DOHH2 (cell line): Measurements from ENCODE around the gene GPR176.
A peak's percentile ranks its signal among the peaks of the same experiment; 100 is the strongest.

ENCODE experiments used
- H3F3A ChIP-seq: fragments of 200-600 bp; sonication (generic), shearing (Covaris generic); 2 replicates; pipeline ENCODE4 v1.6.0; 2016; ENCODE audit warnings: antibody characterized with exemption, mild to moderate bottlenecking; ENCODE audit not compliant: control insufficient read depth, insufficient read depth
- H3K27ac ChIP-seq: fragments of 200-600 bp; sonication (generic); 2 replicates; pipeline ENCODE4 v1.5.1; 2014; ENCODE audit warnings: low read depth, mild to moderate bottlenecking, low read length, moderate library complexity
- H3K27me3 ChIP-seq: fragments of 200-600 bp; sonication (generic); 2 replicates; pipeline ENCODE4 v1.6.1; 2014; ENCODE audit warnings: mild to moderate bottlenecking, low read length, mixed read lengths; ENCODE audit not compliant: control insufficient read depth
- H3K36me3 ChIP-seq: fragments of 200-600 bp; sonication (generic); 2 replicates; pipeline ENCODE4 v1.6.1; 2014; ENCODE audit warnings: mild to moderate bottlenecking, low read length, moderate library complexity, mixed read lengths; ENCODE audit not compliant: control insufficient read depth
- H3K4me1 ChIP-seq: fragments of 200-600 bp; sonication (generic); 2 replicates; pipeline ENCODE4 v1.6.1; 2014; ENCODE audit warnings: mild to moderate bottlenecking, low read length, mixed read lengths; ENCODE audit not compliant: control insufficient read depth
- H3K4me2 ChIP-seq: fragments of 200-600 bp; sonication (generic); 2 replicates; pipeline ENCODE4 v1.6.0; 2014; ENCODE audit warnings: mild to moderate bottlenecking, low read length, moderate library complexity
- H3K4me3 ChIP-seq: fragments of 200-600 bp; sonication (generic); 2 replicates; pipeline ENCODE4 v1.5.1; 2014; ENCODE audit warnings: mild to moderate bottlenecking, low read length, mixed read lengths
- H3K79me2 ChIP-seq: fragments of 200-600 bp; sonication (generic); 2 replicates; pipeline ENCODE4 v1.6.1; 2014; ENCODE audit warnings: mild to moderate bottlenecking, low read length, mixed read lengths; ENCODE audit not compliant: control insufficient read depth
- H3K9me2 ChIP-seq: fragments of 200-600 bp; sonication (generic); replicated peaks from 2 replicates; pipeline ENCODE4 v1.6.1; 2014; ENCODE audit warnings: mild to moderate bottlenecking, low read length, mixed read lengths; ENCODE audit not compliant: control insufficient read depth
- H3K9me3 ChIP-seq: fragments of 200-600 bp; sonication (generic); 2 replicates; pipeline ENCODE4 v1.6.1; 2014; ENCODE audit warnings: antibody characterized with exemption, low read length, mixed read lengths; ENCODE audit not compliant: control insufficient read depth, insufficient read depth
- H4K20me1 ChIP-seq: fragments of 200-600 bp; sonication (generic); 2 replicates; pipeline ENCODE4 v1.6.0; 2014; ENCODE audit warnings: low read depth, mild to moderate bottlenecking, antibody characterized with exemption, low read length, moderate library complexity; ENCODE audit not compliant: control insufficient read depth, insufficient read depth
- EZH2phosphoT487 ChIP-seq: fragments of 200-600 bp; sonication (generic); IDR thresholded peaks from 2 replicates; pipeline ENCODE4 v1.6.1; 2017; ENCODE audit warnings: borderline replicate concordance, mild to moderate bottlenecking, antibody characterized with exemption, low read length, moderate library complexity, mixed read lengths
- TF ChIP-seq, protein P1 (sequence below): fragments of 200-600 bp; sonication (generic); IDR thresholded peaks from one replicate; pipeline ENCODE4 v1.5.1; 2014; ENCODE audit warnings: antibody characterized with exemption, mild to moderate bottlenecking, low read depth, low read length; ENCODE audit not compliant: poor library complexity, severe bottlenecking

GPR176 gene

DNA sequence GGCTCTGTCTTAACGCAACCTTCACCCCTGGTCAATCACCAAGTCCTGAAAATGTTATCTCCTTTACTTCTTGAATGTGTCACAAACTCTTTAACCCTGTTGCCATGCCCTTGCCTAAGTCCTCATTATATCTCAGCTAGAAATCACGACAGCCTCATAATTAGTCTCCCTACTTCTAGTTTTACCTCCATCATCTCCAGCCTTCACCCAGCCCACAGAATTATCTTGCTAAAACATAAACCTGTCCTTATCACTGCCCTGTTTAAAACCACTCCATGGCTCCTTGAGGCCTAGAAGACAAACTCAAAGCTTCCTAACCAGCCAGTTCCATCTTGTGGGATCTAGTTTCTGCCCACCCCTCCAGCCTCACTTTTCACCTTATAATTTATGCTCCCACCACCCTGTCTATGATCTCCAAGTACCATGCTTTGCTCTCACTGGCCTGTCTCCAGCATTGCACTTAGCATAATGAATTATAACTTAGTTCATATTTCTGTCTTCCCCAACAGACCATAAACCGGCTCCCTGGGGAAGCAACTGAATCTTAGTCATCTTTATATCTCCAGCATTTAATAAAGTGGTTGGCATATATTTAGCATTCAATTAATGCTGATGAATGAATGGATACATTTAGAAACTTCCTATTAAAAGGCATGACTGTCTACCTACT is 39.2 kb downstream of the GPR176 start:
- no peaks in the 10 kb centered on the region for H3K79me2 ChIP-seq
- no peak overlapping the region for H3K27ac ChIP-seq
- H3K9me2 ChIP-seq = no peaks in the 10 kb centered on the region
- TF ChIP-seq, protein P1, sequence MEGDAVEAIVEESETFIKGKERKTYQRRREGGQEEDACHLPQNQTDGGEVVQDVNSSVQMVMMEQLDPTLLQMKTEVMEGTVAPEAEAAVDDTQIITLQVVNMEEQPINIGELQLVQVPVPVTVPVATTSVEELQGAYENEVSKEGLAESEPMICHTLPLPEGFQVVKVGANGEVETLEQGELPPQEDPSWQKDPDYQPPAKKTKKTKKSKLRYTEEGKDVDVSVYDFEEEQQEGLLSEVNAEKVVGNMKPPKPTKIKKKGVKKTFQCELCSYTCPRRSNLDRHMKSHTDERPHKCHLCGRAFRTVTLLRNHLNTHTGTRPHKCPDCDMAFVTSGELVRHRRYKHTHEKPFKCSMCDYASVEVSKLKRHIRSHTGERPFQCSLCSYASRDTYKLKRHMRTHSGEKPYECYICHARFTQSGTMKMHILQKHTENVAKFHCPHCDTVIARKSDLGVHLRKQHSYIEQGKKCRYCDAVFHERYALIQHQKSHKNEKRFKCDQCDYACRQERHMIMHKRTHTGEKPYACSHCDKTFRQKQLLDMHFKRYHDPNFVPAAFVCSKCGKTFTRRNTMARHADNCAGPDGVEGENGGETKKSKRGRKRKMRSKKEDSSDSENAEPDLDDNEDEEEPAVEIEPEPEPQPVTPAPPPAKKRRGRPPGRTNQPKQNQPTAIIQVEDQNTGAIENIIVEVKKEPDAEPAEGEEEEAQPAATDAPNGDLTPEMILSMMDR = no peak
- TF ChIP-seq EZH2phosphoT487 = no peak
- H3K36me3 ChIP-seq = no peaks in the 10 kb centered on the region
- no peaks in the 10 kb centered on the region for H3K4me1 ChIP-seq
- H3F3A ChIP-seq = no peaks in the 10 kb centered on the region
- no peak overlapping the region for H3K4me3 ChIP-seq
- no peak overlapping the region for H3K4me2 ChIP-seq
- peaks cover 35% of the 10 kb centered on the region for H3K27me3 ChIP-seq
- H4K20me1 ChIP-seq = no peaks in the 10 kb centered on the region
- H3K9me3 ChIP-seq = no peaks in the 10 kb centered on the region

- H3F3A ChIP-seq = no peaks in the 10 kb centered on the region
Measured at GRCh38 chr15:39878406-39878785, 41.7 kb downstream of the GPR176 start.

GRCh38 chr15:39874890-39875549 is 45.0 kb downstream of the GPR176 start:
- Histone ChIP-seq H3K9me3 (no peaks in the 10 kb centered on the region), H3K27me3 (peaks cover 15% of the 10 kb centered on the region; the same call in 1 of the 2 replicates), H3K4me1 (no peaks in the 10 kb centered on the region), H3K36me3 (no peaks in the 10 kb centered on the region), H3K4me2 (no peak overlapping the region), H3K79me2 (no peaks in the 10 kb centered on the region), H3K4me3 (no peak overlapping the region), H3F3A (no peaks in the 10 kb centered on the region), H4K20me1 (no peaks in the 10 kb centered on the region), H3K9me2 (no peaks in the 10 kb centered on the region), H3K27ac (no peak overlapping the region)
- TF ChIP-seq, protein P1 = peak; percentile 55
- TF ChIP-seq EZH2phosphoT487 = no peak

More at GRCh38 chr15:39878406-39878785, 41.7 kb downstream of the GPR176 start:
- H3K27ac ChIP-seq = no peak overlapping the region
- no peak overlapping the region for H3K4me3 ChIP-seq
- no peaks in the 10 kb centered on the region for H4K20me1 ChIP-seq
- no peaks in the 10 kb centered on the region for H3K9me3 ChIP-seq
- TF ChIP-seq, protein P1 = no peak
- TF ChIP-seq EZH2phosphoT487 = no peak
- H3K4me2 ChIP-seq = no peak overlapping the region
- H3K79me2 ChIP-seq = no peaks in the 10 kb centered on the region
- H3K36me3 ChIP-seq = no peaks in the 10 kb centered on the region
- peaks cover 19% of the 10 kb centered on the region for H3K27me3 ChIP-seq
- no peaks in the 10 kb centered on the region for H3K4me1 ChIP-seq
- H3K9me2 ChIP-seq = no peaks in the 10 kb centered on the region
